Measurements from ENCODE around the gene KANK3. TPM values are rescaled to one million over a fixed set of nuclear protein-coding genes. Genes with fewer than 3 reads are reported as not detected.

KANK3 gene
- polyA plus RNA-seq, 2 of the 4 experiments (the other 2 are of a cell fraction) = 1.0 to 1.5 TPM

- Histone ChIP-seq H3K9me3 (no peaks in the 10 kb centered on the region), H3K4me1 (peaks cover 64% of the 10 kb centered on the region), H3K27ac (peak overlapping the region; percentile 100), H3K4me3 (peak overlapping the region; percentile 98), H3K4me2 (peak overlapping the region; percentile 66)
- FAIRE-seq = no peak
- TF ChIP-seq E2F6 (IDR thresholded peaks at IDR 0.05; ENCODE audit: borderline replicate concordance, low read depth) = no peak
- ChIA-PET POLR2A (interaction anchor here (0.6 to 1.6 kb wide), 14 partner anchors 11 to 152 kb away, joined by 3 to 9 read pairs (median 4); partner anchors contain the start of genes ANGPTL4, HNRNPM, MARCHF2 and ZNF414), CTCF (interaction anchor here (1.0 to 8.0 kb wide), 2 partner anchors 27 to 37 kb away, joined by 3 to 71 read pairs; partner anchors contain the start of gene ANGPTL4)
- DNase-seq (ENCODE audit: low read depth in 1 of 2, low spot score in 1 of 2) = peak; percentile 62 to 94
- WGBS (ENCODE audit: missing lambda C conversion rate) = no CpG with 5 or more reads among the region's 28 CpGs
- peak; percentile 54 to 60 for ATAC-seq
Measured at GRCh38 chr19:8390617-8390981, 47.5 kb upstream of the KANK3 start.

GRCh38 chr19:8389891-8390616 lies 47.0 kb upstream of the KANK3 start, which contains the start of gene RAB11B:
Gene RAB11B, plus strand, starts transcription at chr19:8390360. Its CDS starts 57 bp downstream, at chr19:8390417.
- DNase-seq (ENCODE audit: low read depth in 1 of 2, low spot score in 1 of 2) (peak; percentile 97 to 100), FAIRE-seq (peak; percentile 70), ATAC-seq (peak; percentile 93)
- POLR2A ChIA-PET = interaction anchor here (0.6 to 1.6 kb wide), 14 partner anchors 11 to 152 kb away, joined by 3 to 9 read pairs (median 4); partner anchors contain the start of genes ANGPTL4, HNRNPM, MARCHF2 and ZNF414
- no peaks in the 10 kb centered on the region for H3K9me3 ChIP-seq
- peaks cover 59% of the 10 kb centered on the region for H3K4me1 ChIP-seq
- peak within 1 kb of the TSS; percentile 100 for H3K27ac ChIP-seq
- 0% methylated on average over 15 of the region's 70 CpGs for WGBS (ENCODE audit: missing lambda C conversion rate)
- CTCF ChIA-PET = interaction anchor here (0.7 to 8.0 kb wide), 3 partner anchors 27 to 37 kb away, joined by 3 to 71 read pairs (median 3); partner anchors contain the start of gene ANGPTL4
- peak within 1 kb of the TSS; percentile 98 for H3K4me3 ChIP-seq
- H3K4me2 ChIP-seq = peak within 1 kb of the TSS; percentile 78
- TF ChIP-seq PHF8 (IDR thresholded peaks at IDR 0.05; ENCODE audit: borderline replicate concordance, low read depth) (peak; percentile 66; the same call in 1 of the 2 replicates), MAFK (IDR thresholded peaks at IDR 0.05; ENCODE audit: partially characterized antibody) (no peak), CBX8 (IDR thresholded peaks at IDR 0.05) (no peak), HEYL (CRISPR knock-in tag; IDR thresholded peaks at IDR 0.05) (no peak), RCOR1 (IDR thresholded peaks at IDR 0.05; ENCODE audit: low read depth, low read length) (no peak), PBX3 (IDR thresholded peaks at IDR 0.05) (peak; percentile 97), NFE2L2 (conservative IDR thresholded peaks at IDR 0.05; ENCODE audit: low read length) (no peak), KDM5A (IDR thresholded peaks at IDR 0.05) (no peak), FOXS1 (CRISPR knock-in tag; IDR thresholded peaks at IDR 0.05) (0 out of 2 replicates have a peak, but pooled peaks have one; percentile 57), HOXB5 (CRISPR knock-in tag; IDR thresholded peaks at IDR 0.05) (no peak), EHF (CRISPR knock-in tag; IDR thresholded peaks at IDR 0.05) (no peak), ATOH8 (CRISPR knock-in tag; IDR thresholded peaks at IDR 0.05; ENCODE audit: low read depth) (no peak), ZSCAN20 (CRISPR knock-in tag; IDR thresholded peaks at IDR 0.05) (no peak), CBX2 (IDR thresholded peaks at IDR 0.05; ENCODE audit: borderline replicate concordance, low read depth) (no peak), POLR2A (IDR thresholded peaks at IDR 0.05; ENCODE audit: low read length) (peak; percentile 18; the same call in 1 of the 2 replicates), HES2 (IDR thresholded peaks at IDR 0.05) (no peak), RNF2 (IDR thresholded peaks at IDR 0.05; ENCODE audit: borderline replicate concordance, low read depth) (no peak), CEBPB (IDR thresholded peaks at IDR 0.05) (no peak), FOSL2 (IDR thresholded peaks at IDR 0.05) (no peak), FOSL2 (CRISPR knock-in tag; IDR thresholded peaks at IDR 0.05) (peak; percentile 93), RAD21 (conservative IDR thresholded peaks at IDR 0.05 in 1 of 2, IDR thresholded peaks at IDR 0.05 in 1 of 2) (no peak), JUNB (IDR thresholded peaks at IDR 0.05) (no peak), BHLHE40 (IDR thresholded peaks at IDR 0.05; ENCODE audit: low read depth, low read length) (no peak), EP300 (IDR thresholded peaks at IDR 0.05) (no peak), SREBF2 (IDR thresholded peaks at IDR 0.05) (no peak), MAZ (IDR thresholded peaks at IDR 0.05; ENCODE audit: borderline replicate concordance, low read depth, low read length) (no peak), FOSB (CRISPR knock-in tag; IDR thresholded peaks at IDR 0.05) (no peak), TFCP2L1 (CRISPR knock-in tag; IDR thresholded peaks at IDR 0.05) (no peak), EHMT2 (IDR thresholded peaks at IDR 0.05; ENCODE audit: low read depth) (no peak), HMGXB4 (CRISPR knock-in tag; IDR thresholded peaks at IDR 0.05; ENCODE audit: borderline replicate concordance) (no peak), E2F6 (IDR thresholded peaks at IDR 0.05; ENCODE audit: borderline replicate concordance, low read depth) (no peak), POLR2AphosphoS2 (conservative IDR thresholded peaks at IDR 0.05; ENCODE audit: low read length) (no peak), NR3C1 (IDR thresholded peaks at IDR 0.05) (no peak)
